Measurements from ENCODE around the gene ZNRD2. TPM values are rescaled to one million over a fixed set of nuclear protein-coding genes. Genes with fewer than 3 reads are reported as not detected.

The ZNRD2 gene
- total RNA-seq, 4 donors from 2014 or later: 43.6 to 77.3 (median 63.3) TPM

- Histone ChIP-seq H3K36me3 (peaks cover 40 to 73% (median 66%) of the 10 kb centered on the region in 4 donors), H3K27me3 (no peaks in the 10 kb centered on the region), H3K4me3 (no peak overlapping the region), H3K4me1 (peaks cover 30 to 81% (median 64%) of the 10 kb centered on the region in 4 donors), H3K9me3 (no peaks in the 10 kb centered on the region), H3K27ac (replicated peaks in 1 of 4) (peak overlapping the region; percentile 68 to 96 (median 79))
- no peak for TF ChIP-seq CTCF (IDR thresholded peaks at IDR 0.05)
- TF ChIP-seq EP300 (IDR thresholded peaks at IDR 0.05): no peak
- no peak for TF ChIP-seq POLR2A (IDR thresholded peaks at IDR 0.05; ENCODE audit: low read depth)
- no peak for TF ChIP-seq POLR2AphosphoS5 (IDR thresholded peaks at IDR 0.05)
- DNase-seq (ENCODE audit: extremely low spot score): no peak
- intact Hi-C loops (cut with DNase I): no loop called here
- WGBS: 85% methylated on average over 4 of the region's 19 CpGs
Measured at GRCh38 chr11:65580031-65580692, 9.9 kb downstream of the ZNRD2 start.

- Histone ChIP-seq H3K9me3 (no peaks in the 10 kb centered on the region), H3K4me1 (peaks cover 30 to 82% (median 64%) of the 10 kb centered on the region in 4 donors), H3K36me3 (peaks cover 46 to 78% (median 71%) of the 10 kb centered on the region in 4 donors), H3K4me3 (no peak overlapping the region), H3K27ac (replicated peaks in 1 of 4) (peak overlapping the region; percentile 68 to 96 (median 79)), H3K27me3 (no peaks in the 10 kb centered on the region)
- intact Hi-C loops (cut with DNase I): no loop called here
- TF ChIP-seq POLR2A (IDR thresholded peaks at IDR 0.05; ENCODE audit: low read depth) (no peak), CTCF (IDR thresholded peaks at IDR 0.05) (no peak), POLR2AphosphoS5 (IDR thresholded peaks at IDR 0.05) (no peak), EP300 (IDR thresholded peaks at IDR 0.05) (no peak)
- DNase-seq (ENCODE audit: extremely low spot score): no peak
- 89% methylated on average over 7 of the region's 8 CpGs for WGBS
Measured at GRCh38 chr11:65580756-65581155, 10.5 kb downstream of the ZNRD2 start.

GRCh38 chr11:65581928-65582327 lies 11.7 kb downstream of the ZNRD2 start:
- H3K9me3 ChIP-seq: no peaks in the 10 kb centered on the region
- H3K4me1 ChIP-seq: peaks cover 36 to 85% (median 69%) of the 10 kb centered on the region in 4 donors
- no peak for TF ChIP-seq CTCF (IDR thresholded peaks at IDR 0.05)
- TF ChIP-seq EP300 (IDR thresholded peaks at IDR 0.05): no peak
- no peak for TF ChIP-seq POLR2A (IDR thresholded peaks at IDR 0.05; ENCODE audit: low read depth)
- TF ChIP-seq POLR2AphosphoS5 (IDR thresholded peaks at IDR 0.05): no peak
- DNase-seq (ENCODE audit: extremely low spot score): no peak
- 85% methylated on average over 3 of the region's 3 CpGs for WGBS
- H3K36me3 ChIP-seq: peaks cover 47 to 86% (median 79%) of the 10 kb centered on the region in 4 donors
- intact Hi-C loops (cut with DNase I): no loop called here
- H3K4me3 ChIP-seq: no peak overlapping the region
- peak overlapping the region; percentile 68 to 96 (median 79) for H3K27ac ChIP-seq (replicated peaks in 1 of 4)
- H3K27me3 ChIP-seq: no peaks in the 10 kb centered on the region

- H3K9me3 ChIP-seq: no peaks in the 10 kb centered on the region
- no peaks in the 10 kb centered on the region for H3K27me3 ChIP-seq
- H3K27ac ChIP-seq (replicated peaks in 1 of 4): peak overlapping the region; percentile 58 to 96 (median 79)
- no peak for TF ChIP-seq EP300 (IDR thresholded peaks at IDR 0.05)
- no peak for TF ChIP-seq POLR2A (IDR thresholded peaks at IDR 0.05; ENCODE audit: low read depth)
- 82% methylated on average over 8 of the region's 10 CpGs for WGBS
- peaks cover 36 to 85% (median 69%) of the 10 kb centered on the region in 4 donors for H3K4me1 ChIP-seq
- H3K4me3 ChIP-seq: no peak overlapping the region
- DNase-seq (ENCODE audit: extremely low spot score): no peak
- intact Hi-C loops (cut with DNase I): no loop called here
- H3K36me3 ChIP-seq: peaks cover 47 to 81% (median 72%) of the 10 kb centered on the region in 4 donors
Measured at GRCh38 chr11:65583589-65583988, 13.3 kb downstream of the ZNRD2 start.

GRCh38 chr11:65584106-65584505 lies 13.8 kb downstream of the ZNRD2 start:
- Histone ChIP-seq H3K4me3 (no peak overlapping the region), H3K4me1 (peaks cover 37 to 85% (median 69%) of the 10 kb centered on the region in 4 donors), H3K9me3 (no peaks in the 10 kb centered on the region), H3K36me3 (peaks cover 47 to 81% (median 69%) of the 10 kb centered on the region in 4 donors), H3K27me3 (no peaks in the 10 kb centered on the region), H3K27ac (replicated peaks in 1 of 4) (peak overlapping the region; percentile 58 to 96 (median 79))
- TF ChIP-seq EP300 (IDR thresholded peaks at IDR 0.05) (no peak), POLR2A (IDR thresholded peaks at IDR 0.05; ENCODE audit: low read depth) (no peak), CTCF (IDR thresholded peaks at IDR 0.05) (no peak), POLR2AphosphoS5 (IDR thresholded peaks at IDR 0.05) (peak in 1 of 2 donors; percentile 18)
- 70% methylated on average over 3 of the region's 8 CpGs for WGBS
- DNase-seq (ENCODE audit: extremely low spot score): no peak
- intact Hi-C loops (cut with DNase I): no loop called here

All from esophagus muscularis mucosa (tissue), 4 donors.